Measurements from ENCODE around the gene RAB11FIP3. TPM values are rescaled to one million over a fixed set of nuclear protein-coding genes. Genes with fewer than 3 reads are reported as not detected.

RAB11FIP3 gene
- total and polyA plus RNA-seq, 4 donors, result 22.0 to 68.8 (median 61.9) TPM

GRCh38 chr16:510066-510825 is 84.8 kb downstream of the RAB11FIP3 start:
- Histone ChIP-seq H3K36me3 (ENCODE audit: control insufficient read depth in 1 of 2, insufficient read depth in 2 of 2, low read length in 1 of 2) (peaks cover 0 to 1% of the 10 kb centered on the region in 2 donors), H3K4me3 (ENCODE audit: low read length in 2 of 2) (no peak overlapping the region), H3K4me1 (ENCODE audit: control insufficient read depth in 1 of 2, insufficient read depth in 2 of 2, low read length in 2 of 2) (no peaks in the 10 kb centered on the region), H3K27me3 (ENCODE audit: control insufficient read depth in 1 of 2, insufficient read depth in 2 of 2, low read length in 1 of 2) (no peaks in the 10 kb centered on the region), H3K9me3 (ENCODE audit: control insufficient read depth, low read length) (no peaks in the 10 kb centered on the region), H3K27ac (ENCODE audit: low read depth in 1 of 2, low read length in 2 of 2) (no peak overlapping the region)
- DNase-seq, result peak in 1 of 2 donors; percentile 69
- ATAC-seq (ENCODE audit: low FRiP score), result no peak
- 95% methylated on average over 35 of the region's 35 CpGs for WGBS, 2 donors
- intact Hi-C loops (cut with DNase I), result no loop called here

DNA sequence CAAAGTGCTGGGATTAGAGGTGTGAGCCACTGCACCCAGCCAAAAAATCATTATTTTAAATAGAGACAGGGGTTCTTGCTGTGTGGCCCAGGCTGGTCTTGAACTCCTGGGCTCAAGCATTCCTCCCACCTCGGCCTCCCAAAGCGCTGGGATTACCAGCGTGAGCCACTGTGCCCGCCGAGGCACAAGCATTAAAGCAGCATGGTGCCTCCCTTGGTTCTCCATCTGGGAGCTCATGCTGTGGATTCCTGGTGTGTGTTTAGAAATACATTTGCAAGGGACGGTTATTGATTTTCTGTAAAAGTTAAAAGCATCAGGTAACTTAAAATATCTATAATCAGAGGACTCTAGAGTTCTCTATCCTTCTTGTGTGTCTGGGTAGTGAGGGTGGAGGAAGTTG is 87.4 kb downstream of the RAB11FIP3 start:
- intact Hi-C loops (cut with DNase I), result no loop called here
- 89 to 92% methylated on average over 6 of the region's 6 CpGs for WGBS, 2 donors
- peaks cover 0 to 8% of the 10 kb centered on the region in 2 donors for H3K36me3 ChIP-seq (ENCODE audit: control insufficient read depth in 1 of 2, insufficient read depth in 2 of 2, low read length in 1 of 2)

GRCh38 chr16:513950-514349 is 88.5 kb downstream of the RAB11FIP3 start:
- peaks cover 0 to 8% of the 10 kb centered on the region in 2 donors for H3K36me3 ChIP-seq (ENCODE audit: control insufficient read depth in 1 of 2, insufficient read depth in 2 of 2, low read length in 1 of 2)
- 79 to 85% methylated on average over 10 of the region's 10 CpGs for WGBS, 2 donors
- H3K27me3 ChIP-seq (ENCODE audit: control insufficient read depth in 1 of 2, insufficient read depth in 2 of 2, low read length in 1 of 2), result no peaks in the 10 kb centered on the region
- no peak for ATAC-seq (ENCODE audit: low FRiP score)
- H3K9me3 ChIP-seq (ENCODE audit: control insufficient read depth, low read length), result no peaks in the 10 kb centered on the region
- no peaks in the 10 kb centered on the region for H3K4me1 ChIP-seq (ENCODE audit: control insufficient read depth in 1 of 2, insufficient read depth in 2 of 2, low read length in 2 of 2)
- H3K4me3 ChIP-seq (ENCODE audit: low read length in 2 of 2), result no peak overlapping the region
- no peak overlapping the region for H3K27ac ChIP-seq (ENCODE audit: low read depth in 1 of 2, low read length in 2 of 2)
- DNase-seq, result no peak
- intact Hi-C loops (cut with DNase I), result no loop called here

More for the DNA sequence above, 87.4 kb downstream of the RAB11FIP3 start:
- Histone ChIP-seq H3K4me1 (ENCODE audit: control insufficient read depth in 1 of 2, insufficient read depth in 2 of 2, low read length in 2 of 2) (no peaks in the 10 kb centered on the region), H3K4me3 (ENCODE audit: low read length in 2 of 2) (no peak overlapping the region), H3K9me3 (ENCODE audit: control insufficient read depth, low read length) (no peaks in the 10 kb centered on the region), H3K27ac (ENCODE audit: low read depth in 1 of 2, low read length in 2 of 2) (no peak overlapping the region), H3K27me3 (ENCODE audit: control insufficient read depth in 1 of 2, insufficient read depth in 2 of 2, low read length in 1 of 2) (no peaks in the 10 kb centered on the region)
- DNase-seq (no peak), ATAC-seq (ENCODE audit: low FRiP score) (no peak)

- Histone ChIP-seq H3K36me3 (ENCODE audit: control insufficient read depth in 1 of 2, insufficient read depth in 2 of 2, low read length in 1 of 2) (peaks cover 0 to 8% of the 10 kb centered on the region in 2 donors), H3K9me3 (ENCODE audit: control insufficient read depth, low read length) (no peaks in the 10 kb centered on the region), H3K4me1 (ENCODE audit: control insufficient read depth in 1 of 2, insufficient read depth in 2 of 2, low read length in 2 of 2) (no peaks in the 10 kb centered on the region), H3K4me3 (ENCODE audit: low read length in 2 of 2) (no peak overlapping the region), H3K27ac (ENCODE audit: low read depth in 1 of 2, low read length in 2 of 2) (no peak overlapping the region), H3K27me3 (ENCODE audit: control insufficient read depth in 1 of 2, insufficient read depth in 2 of 2, low read length in 1 of 2) (no peaks in the 10 kb centered on the region)
- ATAC-seq (ENCODE audit: low FRiP score) (no peak), DNase-seq (no peak)
- 93% methylated on average over 45 of the region's 45 CpGs for WGBS, 2 donors
- intact Hi-C loops (cut with DNase I), result no loop called here
Measured at GRCh38 chr16:515175-515938, 89.9 kb downstream of the RAB11FIP3 start.

- Histone ChIP-seq H3K4me3 (ENCODE audit: low read length in 2 of 2) (no peak overlapping the region), H3K4me1 (ENCODE audit: control insufficient read depth in 1 of 2, insufficient read depth in 2 of 2, low read length in 2 of 2) (no peaks in the 10 kb centered on the region), H3K27ac (ENCODE audit: low read depth in 1 of 2, low read length in 2 of 2) (no peak overlapping the region), H3K36me3 (ENCODE audit: control insufficient read depth in 1 of 2, insufficient read depth in 2 of 2, low read length in 1 of 2) (peaks cover 0 to 8% of the 10 kb centered on the region in 2 donors), H3K27me3 (ENCODE audit: control insufficient read depth in 1 of 2, insufficient read depth in 2 of 2, low read length in 1 of 2) (no peaks in the 10 kb centered on the region), H3K9me3 (ENCODE audit: control insufficient read depth, low read length) (no peaks in the 10 kb centered on the region)
- peak in 1 of 2 donors; percentile 73 for DNase-seq
- ATAC-seq (ENCODE audit: low FRiP score), result no peak
- intact Hi-C loops (cut with DNase I), result no loop called here
- 96 to 98% methylated on average over 10 to 11 of the region's 11 CpGs for WGBS, 2 donors
Measured at GRCh38 chr16:515939-516226, 90.4 kb downstream of the RAB11FIP3 start.

GRCh38 chr16:516301-516700 is 90.9 kb downstream of the RAB11FIP3 start:
- DNase-seq, result no peak
- ATAC-seq (ENCODE audit: low FRiP score), result no peak
- Histone ChIP-seq H3K27ac (ENCODE audit: low read depth in 1 of 2, low read length in 2 of 2) (no peak overlapping the region), H3K36me3 (ENCODE audit: control insufficient read depth in 1 of 2, insufficient read depth in 2 of 2, low read length in 1 of 2) (peaks cover 0 to 8% of the 10 kb centered on the region in 2 donors), H3K9me3 (ENCODE audit: control insufficient read depth, low read length) (no peaks in the 10 kb centered on the region), H3K4me3 (ENCODE audit: low read length in 2 of 2) (no peak overlapping the region), H3K4me1 (ENCODE audit: control insufficient read depth in 1 of 2, insufficient read depth in 2 of 2, low read length in 2 of 2) (no peaks in the 10 kb centered on the region), H3K27me3 (ENCODE audit: control insufficient read depth in 1 of 2, insufficient read depth in 2 of 2, low read length in 1 of 2) (no peaks in the 10 kb centered on the region)
- 94 to 95% methylated on average over 8 of the region's 8 CpGs for WGBS, 2 donors
- intact Hi-C loops (cut with DNase I), result no loop called here

DNA sequence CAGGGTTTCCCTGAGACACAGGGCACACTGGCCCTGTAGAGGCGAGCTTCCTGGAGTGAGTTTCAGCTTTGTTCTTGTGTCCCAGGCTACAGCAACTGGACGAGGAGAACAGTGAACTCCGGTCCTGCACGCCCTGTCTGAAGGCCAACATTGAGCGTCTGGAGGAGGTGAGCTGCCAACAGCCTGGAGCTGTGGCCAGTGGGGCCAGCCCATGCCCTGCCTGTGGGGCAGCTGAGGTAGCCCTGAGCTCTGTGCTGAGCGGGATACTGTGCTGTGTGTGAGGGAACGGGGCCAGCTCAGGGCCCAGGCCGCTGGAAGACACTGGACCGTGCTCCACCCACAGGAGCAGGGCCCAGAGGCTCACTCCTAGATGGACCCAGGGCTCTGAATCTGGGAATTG is 93.4 kb downstream of the RAB11FIP3 start:
- 80 to 83% methylated on average over 9 of the region's 9 CpGs for WGBS, 2 donors
- Histone ChIP-seq H3K27ac (ENCODE audit: low read depth in 1 of 2, low read length in 2 of 2) (no peak overlapping the region), H3K9me3 (ENCODE audit: control insufficient read depth, low read length) (no peaks in the 10 kb centered on the region), H3K4me3 (ENCODE audit: low read length in 2 of 2) (no peak overlapping the region), H3K4me1 (ENCODE audit: control insufficient read depth in 1 of 2, insufficient read depth in 2 of 2, low read length in 2 of 2) (no peaks in the 10 kb centered on the region), H3K36me3 (ENCODE audit: control insufficient read depth in 1 of 2, insufficient read depth in 2 of 2, low read length in 1 of 2) (peaks cover 0 to 8% of the 10 kb centered on the region in 2 donors), H3K27me3 (ENCODE audit: control insufficient read depth in 1 of 2, insufficient read depth in 2 of 2, low read length in 1 of 2) (no peaks in the 10 kb centered on the region)
- intact Hi-C loops (cut with DNase I), result no loop called here
- ATAC-seq (ENCODE audit: low FRiP score) (no peak), DNase-seq (peak in 1 of 2 donors; percentile 39)

- DNase-seq, result no peak
- no peaks in the 10 kb centered on the region for H3K27me3 ChIP-seq (ENCODE audit: control insufficient read depth in 1 of 2, insufficient read depth in 2 of 2, low read length in 1 of 2)
- 92 to 94% methylated on average over 19 of the region's 19 CpGs for WGBS, 2 donors
- H3K36me3 ChIP-seq (ENCODE audit: control insufficient read depth in 1 of 2, insufficient read depth in 2 of 2, low read length in 1 of 2), result peaks cover 0 to 8% of the 10 kb centered on the region in 2 donors
- no peaks in the 10 kb centered on the region for H3K4me1 ChIP-seq (ENCODE audit: control insufficient read depth in 1 of 2, insufficient read depth in 2 of 2, low read length in 2 of 2)
- ATAC-seq (ENCODE audit: low FRiP score), result no peak
- H3K27ac ChIP-seq (ENCODE audit: low read depth in 1 of 2, low read length in 2 of 2), result no peak overlapping the region
- intact Hi-C loops (cut with DNase I), result no loop called here
- H3K4me3 ChIP-seq (ENCODE audit: low read length in 2 of 2), result no peak overlapping the region
- H3K9me3 ChIP-seq (ENCODE audit: control insufficient read depth, low read length), result no peaks in the 10 kb centered on the region
Measured at GRCh38 chr16:519425-519824, 94.0 kb downstream of the RAB11FIP3 start.

Measured in aorta (tissue), 5 donors.